HK-2 (cell line): ENCODE results near the gene CEP104.

Experiments used
- DNase-seq: peaks from one replicate; pipeline ENCODE4 v3.0.0-alpha.2; 2018; ENCODE audit not compliant: unreplicated experiment

The CEP104 gene

DNA sequence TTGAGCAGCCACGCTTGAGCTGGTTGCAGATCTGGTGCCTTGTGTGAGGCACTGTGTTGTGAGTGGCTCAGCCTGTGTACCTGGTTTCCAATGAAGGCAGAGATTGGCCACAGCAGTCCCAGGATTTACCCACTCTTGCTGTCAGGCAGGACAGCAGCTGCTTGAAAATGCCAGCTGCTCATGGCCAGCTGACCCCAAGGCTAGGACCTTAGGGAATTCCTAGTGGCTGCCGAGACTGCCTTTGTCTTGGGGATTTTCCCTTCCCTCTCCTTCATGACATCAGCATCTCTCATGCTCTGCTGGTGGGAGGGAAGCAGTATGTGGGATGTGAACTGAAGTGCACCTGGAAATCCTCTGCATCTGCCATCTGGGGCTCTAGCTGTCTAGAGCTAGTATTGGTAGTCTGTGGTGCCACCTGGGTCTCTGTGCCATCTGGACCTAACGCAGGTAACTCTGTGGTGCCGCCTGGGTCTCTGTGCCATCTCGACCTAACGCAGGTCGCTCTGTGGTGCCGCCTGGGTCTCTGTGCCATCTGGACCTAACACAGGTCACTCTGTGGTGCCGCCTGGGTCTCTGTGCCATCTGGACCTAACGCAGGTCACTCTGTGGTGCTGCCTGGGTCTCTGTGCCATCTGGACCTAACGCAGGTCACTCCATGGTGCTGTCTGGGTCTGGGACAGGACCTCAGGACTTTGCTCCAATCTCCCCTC is 56.9 kb downstream of the CEP104 start:
- DNase-seq, result no peak

DNA sequence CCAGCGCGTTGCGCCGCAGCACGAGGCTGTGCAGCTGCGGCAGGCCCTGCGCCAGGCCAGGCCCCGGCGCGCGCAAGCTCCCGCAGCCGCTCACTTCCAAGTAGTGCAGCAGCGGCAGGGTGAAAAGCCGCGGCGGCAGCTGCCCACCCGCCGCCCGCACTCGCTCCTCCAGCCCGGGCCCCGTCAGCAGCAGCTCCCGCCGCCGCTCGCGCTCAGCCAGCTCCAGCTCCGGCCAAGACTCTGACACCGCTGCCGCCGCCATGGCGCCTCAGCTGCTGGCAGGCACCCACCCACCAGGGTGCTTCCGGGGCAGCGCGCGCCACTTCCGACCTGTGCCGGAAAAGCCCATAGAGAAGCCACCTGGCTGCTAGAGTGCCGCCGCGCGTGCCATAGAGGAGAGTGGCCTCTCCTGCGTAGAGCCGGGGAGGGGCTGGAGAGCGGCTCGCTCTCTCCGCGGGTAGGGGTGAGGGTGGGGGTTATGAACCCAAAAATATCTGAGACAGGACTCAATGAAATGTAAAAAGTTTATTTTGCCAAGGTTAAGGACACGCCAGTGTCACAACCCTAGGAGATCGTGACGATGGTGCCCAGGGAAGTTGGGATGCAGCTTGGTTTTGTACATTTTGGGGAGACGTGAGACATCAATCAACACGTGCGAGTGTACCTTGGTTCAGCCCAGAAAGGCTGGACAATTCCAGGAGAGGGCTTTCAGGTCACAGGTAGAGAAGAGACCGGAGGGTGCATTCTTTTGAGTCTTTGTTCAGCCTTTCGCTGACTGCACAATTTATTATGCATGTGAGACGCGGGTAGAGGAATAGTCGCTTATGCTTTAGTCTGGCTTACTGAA is 60.6 kb downstream of the CEP104 start, which contains the start of gene LRRC47:
LRRC47 (minus strand) TSS at position 284 of the 847 bp plus-strand sequence; CDS start at position 262, 22 bp downstream.
- peak; percentile 94 for DNase-seq

DNA sequence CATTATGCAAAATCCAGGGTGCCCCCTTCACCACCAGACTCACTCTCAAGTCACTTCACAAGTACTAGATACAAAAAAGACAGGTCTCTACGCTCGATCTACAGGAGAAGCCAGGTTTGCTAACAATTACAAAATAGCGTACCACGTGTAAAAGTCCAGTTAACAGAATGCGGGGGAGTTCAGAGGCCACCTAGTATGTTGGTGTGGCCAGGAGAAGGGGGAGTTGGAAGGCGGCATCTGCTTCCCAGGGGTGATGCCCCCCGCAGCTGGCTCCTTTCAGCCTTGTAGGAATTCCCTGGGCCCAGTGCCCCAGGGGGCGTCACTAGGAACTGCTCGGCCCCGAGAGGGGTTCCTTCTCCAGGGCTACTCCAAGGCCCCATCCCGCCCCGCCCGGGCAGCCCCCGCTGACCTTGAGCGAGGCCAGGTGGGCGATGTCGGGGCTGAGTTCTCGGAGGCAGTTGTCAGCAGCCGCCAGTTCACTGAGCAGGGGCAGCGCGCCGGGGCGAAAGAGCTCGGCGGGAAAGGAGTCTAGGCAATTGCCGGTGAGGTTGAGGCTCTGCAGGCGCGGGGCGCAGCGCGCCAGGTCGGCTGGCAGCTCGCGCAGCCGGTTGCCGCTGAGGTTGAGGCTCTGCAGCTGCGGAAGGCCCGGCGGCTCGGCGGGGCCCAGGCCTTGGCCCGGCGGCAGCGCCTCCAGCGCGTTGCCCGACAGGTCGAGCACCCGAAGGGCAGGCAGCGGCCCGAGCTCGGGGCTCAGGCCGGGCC is 61.4 kb downstream of the CEP104 start:
- peak; percentile 19 for DNase-seq

DNA sequence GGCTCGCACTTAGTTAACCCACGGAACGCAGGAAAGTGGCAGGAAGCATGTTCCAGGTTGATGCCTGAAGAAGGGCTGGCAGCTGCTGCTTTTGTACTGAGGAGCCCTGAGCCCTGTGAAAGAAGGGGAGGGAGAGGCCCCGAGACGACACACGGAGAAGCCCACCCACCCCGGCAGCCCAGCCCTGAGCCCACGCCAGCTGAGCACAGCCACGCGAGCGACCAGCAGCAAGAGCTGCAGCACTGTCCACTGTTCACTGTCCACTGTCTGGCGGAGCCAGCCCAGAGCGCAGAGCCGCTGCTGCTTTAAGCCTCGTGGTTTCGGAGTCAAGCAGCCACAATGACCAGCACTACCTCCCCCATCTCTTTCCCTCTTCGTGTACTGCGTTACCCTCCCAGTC is 66.1 kb downstream of the CEP104 start:
- DNase-seq, result no peak

DNA sequence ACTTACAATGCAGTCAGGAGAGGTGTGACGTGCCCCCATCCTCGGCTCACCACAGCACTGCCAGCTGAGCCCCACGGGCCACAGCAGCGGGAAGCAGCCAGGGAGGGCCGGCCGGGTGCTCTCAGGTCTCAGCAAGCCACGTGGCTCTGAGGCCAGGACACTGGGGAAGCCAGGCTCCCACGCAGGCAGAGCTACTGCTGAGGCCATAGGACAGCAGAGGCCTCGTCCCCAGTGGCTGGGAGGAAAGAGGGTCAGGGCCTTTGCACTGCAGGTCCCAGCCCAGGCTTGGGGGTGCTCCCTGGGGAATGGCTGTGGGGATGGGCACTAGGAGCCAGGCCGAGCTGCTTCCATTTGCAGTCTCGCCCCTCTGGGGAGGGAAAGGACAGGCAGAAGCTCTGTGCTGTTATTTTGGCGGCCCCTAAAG is 66.5 kb downstream of the CEP104 start:
- no peak for DNase-seq

DNA sequence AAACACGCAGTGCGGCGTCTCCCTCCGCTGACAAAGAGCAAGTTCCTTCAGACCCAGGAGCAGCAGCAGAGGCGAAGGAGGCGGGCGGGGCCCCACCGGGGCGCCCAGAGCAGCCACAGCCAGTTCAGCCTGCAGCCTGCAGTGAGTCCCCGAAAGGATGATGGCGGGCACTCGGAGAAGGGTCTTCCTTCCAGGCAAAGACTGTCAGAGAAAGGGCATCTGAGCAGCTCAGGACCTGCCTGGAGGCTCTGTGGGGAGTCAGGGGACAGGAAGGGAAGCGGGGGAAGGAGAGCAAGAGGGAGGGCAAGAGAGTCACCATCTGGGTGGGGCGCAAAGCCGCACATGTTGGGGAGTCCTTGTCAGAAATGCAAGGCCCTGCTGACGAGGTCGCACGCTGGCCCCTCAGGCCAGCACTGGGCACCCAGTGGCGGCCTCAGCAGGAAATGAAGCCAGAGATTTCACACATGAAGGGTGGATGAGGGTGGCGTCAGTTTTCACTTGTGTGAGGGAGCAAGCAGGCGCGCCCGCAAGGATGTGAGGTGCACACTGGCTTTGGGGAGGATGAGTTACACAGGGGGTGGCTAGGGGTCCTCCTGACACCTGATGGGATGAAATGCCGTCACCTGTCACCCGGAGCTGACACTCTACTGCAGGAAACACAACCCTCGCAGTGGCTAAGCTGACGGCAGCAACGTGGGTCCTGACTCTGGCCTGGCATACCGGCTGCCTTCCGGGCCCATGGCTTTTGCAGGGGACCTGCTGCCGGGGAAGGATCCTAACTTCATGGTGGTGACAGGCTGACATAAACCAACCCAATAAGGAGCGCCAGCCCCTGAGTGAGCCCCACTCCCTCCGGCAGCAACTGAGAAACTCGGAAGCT is 67.3 kb downstream of the CEP104 start:
- no peak for DNase-seq

DNA sequence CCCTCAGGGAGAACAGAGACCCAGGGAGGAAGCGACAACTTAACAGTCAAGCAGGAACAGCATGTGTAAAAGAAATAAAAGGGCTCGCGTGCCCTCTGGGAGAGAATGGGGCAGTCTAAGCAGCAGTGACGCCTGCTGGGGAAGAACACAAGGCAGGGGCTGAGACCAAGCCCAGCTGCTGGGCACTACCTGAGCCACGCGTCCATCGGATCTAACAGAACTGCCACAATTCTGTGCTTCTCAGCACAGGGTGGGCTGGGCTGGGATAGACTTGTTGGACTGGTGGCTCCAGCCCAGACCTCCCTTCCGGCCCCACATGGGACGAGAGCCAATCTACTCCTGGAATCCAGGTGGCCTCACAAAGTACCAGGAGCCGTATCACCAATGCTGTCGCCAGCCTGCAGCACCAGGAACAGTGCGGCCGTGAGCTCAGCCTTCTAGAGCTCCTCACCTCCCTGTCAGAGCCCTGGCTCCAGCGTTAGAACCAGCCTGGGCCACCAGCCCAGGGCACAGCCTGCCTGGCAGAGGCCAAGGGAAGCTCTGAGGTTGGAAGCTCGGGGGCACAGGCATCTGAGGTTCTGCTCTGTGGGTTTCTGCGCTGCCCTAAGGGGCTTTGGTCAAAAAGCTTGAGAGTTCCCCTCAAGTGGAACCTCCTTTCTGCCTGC is 68.1 kb downstream of the CEP104 start:
- DNase-seq, result no peak

DNA sequence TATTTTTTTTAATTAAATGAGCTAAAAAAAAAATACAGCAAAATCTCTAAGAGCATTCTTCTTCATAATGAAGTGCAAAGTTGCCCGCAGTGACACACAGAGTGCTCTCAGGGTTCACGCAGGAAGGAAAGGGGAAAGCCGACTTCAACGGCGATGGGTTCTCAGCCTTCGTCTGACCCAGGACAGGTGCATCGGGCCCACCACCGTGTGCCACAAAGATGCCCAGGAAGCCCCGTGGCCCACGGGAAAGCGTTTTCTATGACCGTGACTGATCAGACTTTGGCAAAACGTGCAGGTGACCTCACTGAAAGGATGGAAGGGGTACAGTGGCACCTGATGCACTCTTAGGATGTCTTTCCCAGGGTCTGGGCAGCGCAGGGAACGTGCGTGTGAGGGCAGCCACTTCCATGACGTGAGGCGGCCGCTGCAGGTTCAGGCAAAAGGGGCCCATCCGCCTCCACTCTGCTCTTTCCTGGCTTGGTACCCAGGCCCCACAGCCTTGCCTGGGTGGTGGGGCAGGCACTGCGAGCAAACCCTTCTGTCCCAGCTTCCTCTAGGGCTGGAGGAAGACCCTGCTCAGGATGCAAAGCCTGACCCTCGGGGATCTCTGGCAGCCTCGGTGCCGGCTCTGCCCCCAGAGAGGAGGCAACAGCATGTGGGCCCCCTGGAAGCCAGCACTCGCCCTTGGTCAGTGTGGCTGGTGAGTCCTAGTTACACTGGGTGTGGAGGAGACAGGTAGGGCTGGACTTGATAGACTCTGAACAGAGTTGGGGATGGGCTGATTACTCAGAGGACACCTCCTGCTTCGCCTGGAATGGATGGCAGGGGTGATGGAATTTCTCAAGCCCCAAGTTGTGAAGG is 69.0 kb downstream of the CEP104 start:
- no peak for DNase-seq

DNA sequence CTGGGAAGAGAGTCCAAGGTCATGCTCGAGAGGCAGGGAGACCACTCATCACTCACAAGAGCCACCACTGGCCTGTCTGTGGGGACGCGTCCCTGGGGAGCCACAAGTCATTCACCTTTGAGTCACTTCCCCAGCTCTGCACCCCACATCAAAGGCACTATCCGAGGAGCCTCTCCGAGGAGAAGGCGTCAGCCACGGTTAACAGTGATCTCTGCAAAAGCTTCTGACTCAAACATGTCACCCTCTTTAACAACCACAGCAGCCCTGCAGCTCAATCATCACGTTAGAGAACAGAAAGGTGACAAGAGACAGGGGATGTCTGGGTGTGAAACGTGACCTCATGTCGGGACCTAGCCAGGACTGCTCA is 69.7 kb downstream of the CEP104 start:
- no peak for DNase-seq

DNA sequence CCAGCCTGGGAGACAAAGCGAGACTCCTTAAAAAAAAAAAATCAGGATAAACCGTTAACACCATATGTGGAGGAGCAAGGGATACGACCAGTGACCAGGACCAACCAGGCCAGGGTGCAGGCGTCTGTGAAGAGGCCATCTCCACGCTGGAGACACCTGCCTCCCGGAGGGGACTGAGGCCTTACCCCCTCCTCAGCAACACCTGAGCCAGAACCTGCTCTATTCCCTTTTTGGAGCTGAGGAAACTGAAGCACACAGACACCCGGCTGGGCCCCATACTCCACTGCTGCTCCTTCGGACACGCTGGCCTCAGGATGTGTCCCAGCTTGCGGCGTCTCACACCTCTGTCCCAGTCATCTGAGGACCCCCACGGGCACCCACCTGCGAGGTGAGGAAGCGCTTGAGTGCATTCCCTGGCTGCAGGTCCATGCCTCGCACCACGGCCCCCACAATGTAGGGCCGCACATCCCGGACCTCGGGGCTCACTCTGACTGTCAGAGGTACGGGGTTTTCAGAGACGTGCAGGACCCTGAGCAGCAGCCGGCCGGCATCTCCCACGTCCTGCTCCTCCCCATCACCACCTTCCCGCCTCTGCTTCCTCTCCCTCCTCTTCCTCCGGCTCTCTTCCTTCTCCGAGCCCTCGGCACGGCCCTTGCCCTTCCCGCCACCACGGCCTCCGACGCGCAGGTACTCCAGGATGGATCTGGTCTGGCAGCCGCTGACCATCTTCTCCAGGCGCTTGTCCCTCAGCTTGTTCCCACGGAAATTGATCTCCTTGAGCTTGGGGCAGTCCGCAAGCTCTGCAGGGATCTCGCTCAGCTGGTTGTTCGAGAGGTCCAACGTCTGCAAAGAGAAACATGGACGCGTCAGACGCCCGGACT is 70.3 kb downstream of the CEP104 start:
- DNase-seq, result no peak

DNA sequence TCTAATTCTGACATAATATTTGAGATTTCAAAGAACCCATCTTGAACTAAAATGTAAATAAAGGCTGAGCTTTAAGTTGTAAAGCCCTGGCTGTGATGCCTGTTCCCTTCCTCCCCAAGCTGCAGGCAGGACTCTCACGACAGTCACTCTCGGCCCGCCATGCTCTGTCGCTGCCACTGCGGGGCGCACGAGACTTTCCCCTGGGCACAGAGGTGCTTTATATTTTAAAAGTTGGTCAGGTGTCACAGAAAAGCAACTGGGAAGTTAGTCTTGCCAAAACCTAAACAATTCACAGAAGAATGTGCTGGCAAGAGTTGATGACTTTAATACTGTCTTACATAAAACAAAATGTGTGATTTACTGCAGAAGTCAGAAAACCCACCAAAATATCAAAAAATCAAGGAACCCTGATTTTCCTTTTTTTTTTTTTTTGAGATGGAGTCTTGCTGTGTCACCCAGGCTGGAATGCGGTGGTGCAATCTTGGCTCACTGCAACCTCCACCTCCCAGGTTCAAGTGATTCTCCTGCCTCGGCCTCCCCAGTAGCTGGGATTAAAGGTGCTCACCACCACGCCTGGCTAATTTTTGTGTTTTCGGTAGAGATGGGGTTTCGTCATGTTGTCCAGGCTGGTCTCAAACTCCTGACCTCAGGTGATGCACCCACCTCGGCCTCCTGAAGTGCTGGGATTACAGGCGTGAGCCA is 71.4 kb downstream of the CEP104 start:
- DNase-seq, result no peak

DNA sequence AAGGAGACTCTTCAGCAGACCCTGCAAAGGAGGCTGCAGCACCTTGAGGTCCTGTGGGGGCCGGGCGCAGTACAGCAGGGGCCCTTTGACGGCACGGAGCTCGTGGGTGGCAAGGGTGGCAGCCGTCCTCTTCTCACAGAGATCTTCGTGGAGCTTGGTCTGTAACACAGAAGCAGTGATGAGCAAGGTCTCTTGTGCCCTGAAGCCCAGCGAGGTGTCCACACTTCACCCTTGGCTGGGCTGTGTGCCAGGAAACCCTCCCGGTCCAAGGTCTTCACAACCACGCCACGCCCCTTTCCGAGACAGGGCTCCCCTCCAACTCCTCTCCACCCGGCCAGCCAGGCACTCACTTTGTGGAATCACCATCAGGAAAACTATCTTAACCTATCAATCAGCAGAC is 72.0 kb downstream of the CEP104 start:
- no peak for DNase-seq

DNA sequence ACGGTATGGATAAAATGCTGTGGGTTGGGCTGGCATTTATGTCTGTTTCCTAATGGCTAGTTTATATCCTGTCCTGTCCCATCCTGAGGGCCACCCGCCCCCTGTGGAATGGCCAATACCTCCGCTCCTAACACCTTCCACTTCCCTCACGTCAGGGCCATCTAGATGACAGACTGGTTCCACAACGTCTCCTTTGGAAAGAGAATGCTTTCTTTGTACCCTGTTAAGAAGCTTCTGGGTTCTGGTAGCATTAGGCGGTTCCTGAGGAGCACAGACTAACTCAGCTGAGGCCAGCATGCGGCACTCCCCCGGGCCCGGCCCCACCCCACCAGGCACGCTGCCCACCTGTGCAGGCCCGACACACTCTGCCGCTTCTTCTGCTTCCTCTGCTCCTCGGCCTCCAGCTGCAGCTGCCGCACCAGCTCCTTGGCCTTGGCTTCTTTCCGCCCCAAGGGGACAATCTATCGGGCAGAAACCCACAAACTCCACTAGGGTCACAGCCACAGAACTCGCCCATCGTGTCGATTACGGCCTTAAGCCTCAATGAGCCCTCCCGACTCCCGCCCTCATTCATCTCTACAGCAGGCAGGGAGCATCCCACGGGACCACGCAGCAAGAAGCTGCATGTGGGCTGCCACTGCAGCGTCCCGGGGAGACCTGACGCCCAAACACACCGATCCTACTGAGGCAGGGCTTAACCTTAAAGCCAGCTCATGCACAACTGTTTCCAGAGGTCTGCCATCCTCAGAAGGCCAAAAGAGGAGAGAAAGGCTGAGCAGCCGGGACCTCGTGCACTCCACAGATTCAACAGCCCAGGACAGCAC is 73.1 kb downstream of the CEP104 start:
- DNase-seq, result no peak

DNA sequence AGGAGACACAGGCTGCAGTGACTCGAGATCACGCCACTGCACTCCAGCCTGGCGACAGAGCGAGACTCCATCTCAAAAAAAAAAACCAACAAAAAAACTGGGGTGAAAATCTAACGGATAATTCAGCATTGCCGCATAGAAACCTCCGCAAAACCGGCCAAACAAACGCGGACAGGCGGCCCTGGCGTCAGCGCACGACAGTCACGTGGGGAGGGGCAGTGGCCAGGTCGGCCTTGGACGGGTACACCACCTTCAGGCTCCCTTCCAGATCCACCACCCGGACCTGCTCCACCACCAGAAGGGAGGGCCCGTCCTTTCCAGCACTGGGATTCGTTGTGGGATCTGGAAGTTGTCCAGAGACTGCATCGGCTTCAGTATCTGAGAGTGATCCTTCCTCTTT is 76.1 kb downstream of the CEP104 start:
- DNase-seq, result no peak

DNA sequence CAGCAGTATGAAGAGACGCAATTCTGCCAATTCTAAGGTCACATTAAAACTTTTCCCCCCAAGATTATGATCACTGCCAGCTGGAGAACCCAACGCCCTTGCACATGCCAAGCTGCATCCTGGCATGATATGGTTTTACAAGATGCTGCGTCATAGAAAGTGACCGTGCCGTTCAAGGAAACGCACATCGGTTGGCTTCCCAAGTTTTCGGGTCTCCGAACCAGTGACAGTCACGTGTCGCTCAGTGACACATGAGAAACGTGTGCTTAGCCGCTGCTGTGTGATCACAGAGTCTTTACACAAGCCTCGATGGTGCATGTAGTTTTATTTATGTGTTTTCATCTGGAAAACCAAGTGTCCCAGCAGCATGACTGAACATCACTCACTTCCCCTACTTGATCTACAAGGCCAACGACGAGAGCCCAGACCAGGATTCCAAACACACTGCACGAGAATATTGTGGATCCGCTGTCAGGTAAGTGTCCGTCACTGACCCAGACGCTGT is 77.0 kb downstream of the CEP104 start:
- no peak for DNase-seq

DNA sequence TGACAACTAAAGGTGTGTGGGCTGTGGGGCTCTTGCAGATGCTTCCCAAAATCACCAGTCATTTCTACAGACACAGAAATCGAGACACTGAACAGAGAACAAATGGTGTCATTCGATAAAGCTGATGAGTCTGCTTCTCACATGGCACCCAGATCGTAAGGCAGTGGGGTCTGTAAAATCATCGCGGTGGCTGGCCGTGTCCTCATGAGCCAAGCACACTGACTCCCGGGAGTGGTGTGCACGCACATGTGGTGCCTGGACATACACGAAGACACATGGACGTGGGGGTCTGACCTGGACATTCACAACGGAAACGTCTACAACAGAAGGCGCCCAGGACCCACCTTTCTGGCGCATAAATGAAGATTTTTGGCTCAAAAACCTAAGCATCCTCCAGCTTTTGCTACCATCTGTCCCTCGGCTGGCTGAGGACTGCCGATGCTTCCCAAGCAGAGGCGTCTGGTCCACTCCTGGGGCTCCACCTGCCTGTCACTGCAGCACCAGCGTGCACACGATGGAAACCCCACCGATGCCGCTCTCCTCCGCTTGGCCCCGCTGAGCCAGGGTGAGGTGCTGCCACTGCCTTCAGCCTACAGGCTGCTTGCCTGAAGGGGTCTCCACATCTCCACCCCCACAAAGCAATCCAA is 77.6 kb downstream of the CEP104 start:
- DNase-seq, result no peak
